ENCODE data around the gene ZNRF2.

The ZNRF2 gene

GRCh38 chr7:30272126-30272525 lies 12.3 kb upstream of the ZNRF2 start:
- no peak overlapping the region for H3K27ac Mint-ChIP-seq
- H3K4me3 Mint-ChIP-seq, result no peak overlapping the region
- peaks cover 5% of the 10 kb centered on the region for H3K27me3 Mint-ChIP-seq (ENCODE audit: low read depth, poor library complexity)
- no peaks in the 10 kb centered on the region for H3K36me3 Mint-ChIP-seq (ENCODE audit: low read depth)
- no peak for TF ChIP-seq CTCF (IDR thresholded peaks at IDR 0.05)
- H3K4me1 Mint-ChIP-seq, result no peaks in the 10 kb centered on the region
- no peaks in the 10 kb centered on the region for H3K9me3 Mint-ChIP-seq
- DNase-seq, result no peak

GRCh38 chr7:30273552-30273951 lies 10.8 kb upstream of the ZNRF2 start:
- H3K27ac Mint-ChIP-seq, result no peak overlapping the region
- H3K4me1 Mint-ChIP-seq, result no peaks in the 10 kb centered on the region
- no peak overlapping the region for H3K4me3 Mint-ChIP-seq
- no peak for DNase-seq
- no peak for TF ChIP-seq CTCF (IDR thresholded peaks at IDR 0.05)
- no peaks in the 10 kb centered on the region for H3K36me3 Mint-ChIP-seq (ENCODE audit: low read depth)
- peaks cover 5% of the 10 kb centered on the region for H3K27me3 Mint-ChIP-seq (ENCODE audit: low read depth, poor library complexity)
- H3K9me3 Mint-ChIP-seq, result no peaks in the 10 kb centered on the region

GRCh38 chr7:30274641-30275040 lies 9.8 kb upstream of the ZNRF2 start:
- H3K27me3 Mint-ChIP-seq (ENCODE audit: low read depth, poor library complexity), result peaks cover 5% of the 10 kb centered on the region
- H3K36me3 Mint-ChIP-seq (ENCODE audit: low read depth), result no peaks in the 10 kb centered on the region
- DNase-seq, result no peak
- no peaks in the 10 kb centered on the region for H3K9me3 Mint-ChIP-seq
- no peak for TF ChIP-seq CTCF (IDR thresholded peaks at IDR 0.05)
- no peaks in the 10 kb centered on the region for H3K4me1 Mint-ChIP-seq
- no peak overlapping the region for H3K4me3 Mint-ChIP-seq
- no peak overlapping the region for H3K27ac Mint-ChIP-seq

- Mint-ChIP-seq H3K4me3 (no peak overlapping the region), H3K27ac (no peak overlapping the region), H3K4me1 (peaks cover 3% of the 10 kb centered on the region), H3K27me3 (ENCODE audit: low read depth, poor library complexity) (peaks cover 3% of the 10 kb centered on the region), H3K36me3 (ENCODE audit: low read depth) (no peaks in the 10 kb centered on the region), H3K9me3 (no peaks in the 10 kb centered on the region)
- peak; percentile 58 for TF ChIP-seq CTCF (IDR thresholded peaks at IDR 0.05)
- DNase-seq, result peak; percentile 38
These were observed 8.0 kb upstream of the ZNRF2 start for GRCh38 chr7:30276203-30276900.

- no peak for DNase-seq
- H3K9me3 Mint-ChIP-seq, result no peaks in the 10 kb centered on the region
These were observed 6.0 kb upstream of the ZNRF2 start for GRCh38 chr7:30278376-30278775.

More at GRCh38 chr7:30278376-30278775, 6.0 kb upstream of the ZNRF2 start:
- Mint-ChIP-seq H3K4me3 (no peak overlapping the region), H3K4me1 (peaks cover 5% of the 10 kb centered on the region), H3K36me3 (ENCODE audit: low read depth) (no peaks in the 10 kb centered on the region), H3K27me3 (ENCODE audit: low read depth, poor library complexity) (no peaks in the 10 kb centered on the region), H3K27ac (no peak overlapping the region)
- no peak for TF ChIP-seq CTCF (IDR thresholded peaks at IDR 0.05)
